NCI-H69 (cell line): ENCODE measurements around the gene PERM1.

Experiments
- DNase-seq: peaks from one replicate; lab custom pipeline; 2025; lab: John Stamatoyannopoulos, UW

The PERM1 gene

DNA sequence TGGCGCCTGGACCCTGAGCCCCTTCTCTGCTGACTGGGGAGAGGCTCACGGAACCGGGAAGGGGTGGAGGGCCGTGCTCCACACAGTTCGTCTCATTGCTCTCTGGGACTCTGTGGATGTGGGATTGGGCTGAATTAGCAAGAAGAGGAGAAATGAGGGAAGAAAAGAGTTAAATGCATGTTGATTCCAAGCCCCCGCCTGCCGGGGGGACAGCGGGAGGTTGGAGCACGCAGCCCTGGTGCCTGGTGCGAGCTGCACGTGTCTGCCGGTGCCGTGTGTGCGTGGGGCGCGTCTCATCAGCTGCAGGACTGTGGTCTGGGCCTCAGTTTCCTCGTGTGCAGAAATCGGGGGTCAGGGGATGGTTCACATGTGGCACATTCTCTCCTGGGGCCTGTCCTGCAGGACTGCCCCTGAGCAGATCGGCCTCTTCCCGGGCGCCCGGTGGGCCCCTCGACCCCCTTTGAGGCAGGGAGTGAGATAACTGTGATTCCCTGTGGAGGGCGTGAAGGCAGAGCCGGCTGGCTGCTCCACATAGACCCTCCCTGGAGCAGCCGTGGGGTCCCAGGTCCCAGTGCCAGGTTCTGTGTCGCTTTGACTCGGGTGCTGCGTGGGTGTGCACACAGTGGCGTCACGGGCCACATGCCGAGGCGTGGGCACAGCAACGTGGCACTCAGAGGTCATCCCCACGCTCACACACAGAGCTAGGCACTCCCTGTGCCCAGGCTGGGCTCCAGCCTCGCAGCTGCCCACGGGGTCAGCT, 46.7 kb downstream of the PERM1 start:
- DNase-seq, result peak; percentile 44

DNA sequence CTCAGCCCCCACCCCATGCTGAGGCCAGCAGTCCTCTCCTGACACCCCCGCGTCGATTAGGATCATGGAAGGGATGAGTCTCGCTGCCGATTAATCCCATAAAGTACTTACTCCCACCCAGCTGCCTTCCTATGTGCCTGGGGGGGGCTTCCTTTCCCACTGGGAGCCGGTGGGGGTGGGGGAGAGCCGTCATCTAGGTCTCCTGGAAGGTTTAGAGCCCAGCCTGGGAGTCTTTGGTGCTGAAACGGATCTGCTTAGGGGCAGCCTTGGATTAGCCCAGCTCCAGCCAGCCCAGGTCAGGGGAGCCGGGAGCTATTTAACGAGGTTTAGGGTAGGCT, 48.3 kb downstream of the PERM1 start:
- DNase-seq, result peak; percentile 69

- peak; percentile 17 for DNase-seq
Observed at GRCh38 chr1:932776-933602, 48.9 kb downstream of the PERM1 start.

- no peak for DNase-seq
Observed at GRCh38 chr1:932173-932510, 49.8 kb downstream of the PERM1 start.

DNA sequence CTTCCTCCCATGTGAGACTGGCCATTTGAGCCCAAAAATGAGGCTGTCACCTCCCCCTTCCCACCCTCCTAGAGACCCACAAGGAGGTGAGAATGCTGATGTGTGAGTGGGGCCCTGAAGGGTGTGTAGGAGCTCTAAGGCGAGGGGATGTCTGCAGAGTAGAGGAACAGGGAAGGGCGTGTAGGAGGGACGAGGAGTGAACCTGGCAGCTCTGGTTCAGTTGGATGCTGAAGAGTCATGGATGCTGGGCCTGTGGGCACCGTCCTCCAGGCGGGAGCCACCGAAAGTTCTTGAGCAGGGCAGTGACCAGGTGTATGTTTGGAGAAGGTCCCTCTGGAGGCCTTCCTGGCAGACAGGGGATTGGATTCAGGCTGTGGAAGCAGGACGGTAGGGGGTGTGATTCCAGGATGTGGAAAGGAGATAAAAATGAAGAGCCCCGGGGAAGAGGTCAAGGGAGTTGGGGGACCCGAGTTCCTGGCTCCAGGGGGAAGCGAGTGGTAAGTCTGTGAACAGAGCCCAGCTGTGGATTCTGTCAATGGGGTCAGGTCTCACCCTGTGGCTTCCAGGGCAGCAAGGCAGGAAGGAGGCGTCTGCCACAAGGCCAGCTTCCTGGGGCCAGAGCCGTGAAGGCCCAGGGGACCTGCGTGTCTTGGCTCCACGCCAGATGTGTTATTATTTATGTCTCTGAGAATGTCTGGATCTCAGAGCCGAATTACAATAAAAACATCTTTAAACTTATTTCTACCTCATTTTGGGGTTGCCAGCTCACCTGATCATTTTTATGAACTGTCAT, 50.3 kb downstream of the PERM1 start:
- peak; percentile 53 for DNase-seq

DNA sequence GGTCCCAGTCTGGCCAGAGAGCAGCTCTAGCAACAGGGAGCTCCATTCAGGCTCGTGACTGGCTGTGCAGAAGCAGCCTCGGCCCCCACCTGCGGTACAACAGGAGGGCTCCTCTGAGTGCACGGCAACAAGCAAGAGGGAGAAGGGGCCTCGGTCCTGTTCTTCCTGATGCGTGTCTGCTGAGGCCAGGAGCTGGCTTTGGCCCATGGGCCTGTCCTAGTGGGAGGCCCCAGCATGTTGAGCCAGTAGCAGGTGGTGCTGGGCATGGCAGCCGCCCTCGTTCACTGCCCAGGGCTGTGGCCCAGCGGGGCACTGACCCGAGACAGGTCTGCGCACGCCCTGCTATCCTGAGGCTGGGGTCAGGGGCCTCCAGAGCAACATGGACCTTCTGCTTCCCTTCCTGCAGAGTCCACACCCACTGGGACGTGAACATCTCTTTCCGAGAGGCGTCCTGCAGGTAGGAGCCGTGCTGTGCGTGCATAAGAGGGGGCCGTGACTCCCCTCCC, 51.2 kb downstream of the PERM1 start:
- DNase-seq, result peak; percentile 78

DNA sequence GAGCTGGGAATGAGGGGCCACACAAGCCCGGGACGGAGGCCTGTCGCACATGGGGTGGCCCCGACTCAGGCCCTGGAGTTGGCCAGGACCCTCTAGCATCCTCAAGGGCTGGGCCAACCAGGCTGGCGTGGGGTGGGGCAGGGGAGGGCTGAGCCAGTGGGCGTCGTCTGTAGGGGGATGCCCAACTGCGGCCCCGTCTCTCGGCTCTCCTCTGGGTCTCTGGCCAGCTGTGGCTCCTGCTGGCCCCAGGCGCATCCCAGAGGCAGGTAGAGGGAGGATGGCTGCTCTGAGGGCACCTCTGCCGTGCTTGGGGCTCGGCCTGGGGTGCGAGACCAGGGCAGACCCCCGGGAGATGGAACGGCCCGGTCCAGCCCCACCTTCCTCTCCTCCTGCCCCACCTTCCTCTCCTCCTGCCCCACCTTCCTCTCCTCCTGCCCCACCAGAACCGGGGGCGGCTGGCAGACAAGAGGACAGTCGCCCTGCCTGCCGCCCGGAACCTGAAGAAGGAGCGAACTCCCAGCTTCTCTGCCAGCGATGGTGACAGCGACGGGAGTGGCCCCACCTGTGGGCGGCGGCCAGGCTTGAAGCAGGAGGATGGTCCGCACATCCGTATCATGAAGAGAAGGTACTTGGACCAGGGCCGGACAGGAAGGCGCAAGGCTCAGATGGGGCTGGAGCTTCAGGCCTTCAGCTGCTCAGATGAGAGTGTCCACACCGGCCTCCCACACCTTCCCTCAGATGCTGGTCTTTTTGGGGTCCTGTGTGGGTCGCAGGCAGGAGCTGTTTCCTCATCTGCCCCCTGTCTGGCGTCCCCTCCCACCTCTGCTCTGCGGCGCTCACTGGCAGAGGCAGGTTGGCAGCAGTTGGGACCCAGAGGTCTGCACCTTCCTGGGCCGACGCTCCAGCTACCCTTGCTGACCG, 51.9 kb downstream of the PERM1 start:
- no peak for DNase-seq

DNA sequence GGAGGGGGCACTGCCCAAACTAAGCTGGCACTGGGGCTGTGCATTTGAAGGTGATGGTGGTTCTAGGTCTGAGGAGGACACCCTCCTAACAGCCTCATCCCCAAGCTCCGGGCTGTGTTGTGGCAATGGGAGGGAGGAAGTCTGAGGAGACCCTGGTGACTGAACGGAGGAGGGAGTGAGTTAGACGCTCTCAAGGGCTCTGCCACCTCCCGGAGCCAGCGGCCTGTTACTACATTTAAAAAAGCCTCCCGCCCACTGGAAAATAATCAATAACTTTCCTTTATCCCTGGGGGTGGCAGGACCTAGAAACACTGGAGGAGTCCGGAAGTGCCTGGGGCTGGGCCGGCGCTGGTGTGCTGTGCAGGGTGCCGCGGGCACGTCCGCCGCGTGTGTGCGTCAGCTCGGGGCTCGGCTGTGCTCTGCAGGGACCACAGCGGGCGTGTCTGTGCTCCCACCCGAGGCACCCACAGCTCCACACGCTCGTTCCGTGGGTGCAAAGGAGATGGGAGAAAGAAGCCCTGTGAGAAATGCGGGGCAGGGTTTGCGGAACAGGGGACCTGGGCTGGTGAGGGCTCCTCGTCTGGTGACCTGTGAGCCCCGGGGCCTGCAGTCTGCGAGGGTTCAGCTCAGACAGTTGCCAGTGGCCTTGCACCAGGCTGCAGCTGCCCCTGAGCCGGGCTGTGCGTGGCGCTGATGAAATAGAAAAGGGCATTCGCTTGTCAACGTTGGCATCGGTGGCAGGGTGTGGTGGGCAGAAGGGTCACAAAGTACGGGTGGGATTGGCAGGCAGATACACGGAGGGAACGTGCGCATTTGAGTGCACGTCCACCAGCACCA, 52.9 kb downstream of the PERM1 start:
- no peak for DNase-seq

GRCh38 chr1:927748-928147, 54.1 kb downstream of the PERM1 start:
- DNase-seq, result no peak

DNA sequence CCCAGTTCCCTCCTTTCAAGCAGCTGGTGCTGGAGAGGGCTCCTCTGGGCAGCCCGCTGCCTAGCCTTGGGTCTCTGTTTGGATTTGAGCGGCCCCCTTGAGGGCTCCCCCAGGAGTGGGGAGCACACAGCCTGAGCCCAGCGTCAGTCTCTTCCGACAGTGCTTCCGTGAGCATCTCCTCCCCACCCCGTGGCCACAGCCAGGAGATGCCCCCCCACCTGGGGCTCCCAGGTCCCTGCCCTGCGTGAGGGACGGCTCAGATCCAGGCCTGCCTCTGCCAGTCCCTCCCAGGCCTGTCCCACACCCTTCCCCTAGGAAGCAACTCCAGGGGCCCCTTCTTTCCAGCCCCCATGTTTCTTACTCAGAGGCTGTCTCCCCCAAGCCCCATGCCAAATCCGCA, 54.7 kb downstream of the PERM1 start:
- DNase-seq, result no peak

GRCh38 chr1:925561-926421, 56.1 kb downstream of the PERM1 start:
- DNase-seq, result peak; percentile 63
